T-helper 1 cell treated with Interleukin-12 subunit alpha and Interleukin-12 subunit beta and Interleukin-4 antibody, amounts not matched to agents 30 ng/mL and 1 ng/mL, for 36 hours (primary cell): Measurements from ENCODE around the gene SNCB. TPM values are rescaled to one million over a fixed set of nuclear protein-coding genes. Genes with fewer than 3 reads are reported as not detected.

Experiments used
- intact Hi-C: fragments of 100-400 bp; cut with micrococcal nuclease; formaldehyde crosslinking; loops from one replicate; pipeline ENCODE4 v1.15.1; 2024
- total RNA-seq: library from RNA; stranded (reverse); gene quantifications from 2 replicates; pipeline ENCODE4 v1.2.3, GENCODE V29; 2022

SNCB gene
- total RNA-seq, 1 donor from 2014 or later = not detected

DNA sequence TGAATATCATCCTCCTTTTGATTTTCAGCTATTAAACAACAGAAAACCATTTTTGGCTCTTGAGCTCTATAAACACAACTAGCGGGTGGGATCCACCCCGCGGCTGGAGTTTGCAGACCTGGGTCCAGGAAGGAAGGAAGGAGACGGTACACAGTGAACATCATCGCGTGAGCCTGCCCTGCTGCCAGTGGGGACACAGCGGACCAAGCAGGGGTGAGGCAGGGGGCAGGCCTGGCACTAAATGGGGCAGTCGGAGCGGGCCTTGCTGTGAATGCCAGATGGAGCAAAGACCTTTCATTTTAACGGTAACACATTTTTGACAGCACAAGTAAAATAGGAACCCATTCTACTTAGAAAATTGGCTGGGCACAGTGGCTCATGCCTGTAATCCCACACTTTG lies 31.3 kb upstream of the SNCB start:
- intact Hi-C loops = loop anchor here (2.0 kb wide), 1 partner anchor 149 kb away; the partner anchor contains the start of gene UNC5A

DNA sequence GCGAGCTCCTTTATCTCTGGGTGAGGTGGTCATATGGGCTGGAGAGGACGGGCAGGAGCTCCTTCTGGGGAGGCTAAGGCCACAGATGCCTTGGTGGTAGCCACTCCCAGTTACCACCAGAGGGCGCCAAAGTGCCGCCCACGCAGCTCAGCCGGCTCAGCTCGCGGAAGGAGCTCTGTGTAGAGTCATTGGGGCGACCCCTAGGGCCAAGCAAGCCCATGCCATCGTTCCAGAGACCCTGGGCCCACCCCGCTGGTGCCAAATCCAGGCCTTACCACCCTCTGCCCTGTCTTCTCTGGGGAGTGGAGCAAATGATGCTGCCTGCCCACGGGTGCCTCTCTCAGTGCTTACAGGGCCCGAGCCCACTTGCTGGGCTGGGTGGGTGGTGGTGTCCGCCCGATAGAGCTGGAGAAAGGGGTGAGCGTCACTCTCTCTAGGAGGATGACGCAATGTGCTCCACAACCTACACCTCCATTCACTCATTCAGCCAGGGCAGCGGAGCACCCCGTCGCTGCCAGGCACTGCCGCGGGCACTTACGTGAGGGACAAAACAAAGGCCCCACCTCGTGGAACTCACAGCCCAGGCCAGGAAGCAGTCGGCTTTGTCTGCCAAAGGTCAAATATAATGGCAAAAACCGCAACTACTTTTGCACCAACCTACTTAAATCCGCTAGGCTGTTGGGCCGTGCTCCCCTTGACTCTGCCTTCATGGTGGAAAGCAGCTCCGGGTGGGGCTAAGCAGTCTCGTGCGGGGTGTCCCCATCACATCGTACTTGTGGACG lies 30.7 kb upstream of the SNCB start:
- intact Hi-C loops = loop anchor here (1.0 to 2.0 kb wide), 3 partner anchors 150 to 931 kb away; partner anchors contain the start of gene UNC5A

DNA sequence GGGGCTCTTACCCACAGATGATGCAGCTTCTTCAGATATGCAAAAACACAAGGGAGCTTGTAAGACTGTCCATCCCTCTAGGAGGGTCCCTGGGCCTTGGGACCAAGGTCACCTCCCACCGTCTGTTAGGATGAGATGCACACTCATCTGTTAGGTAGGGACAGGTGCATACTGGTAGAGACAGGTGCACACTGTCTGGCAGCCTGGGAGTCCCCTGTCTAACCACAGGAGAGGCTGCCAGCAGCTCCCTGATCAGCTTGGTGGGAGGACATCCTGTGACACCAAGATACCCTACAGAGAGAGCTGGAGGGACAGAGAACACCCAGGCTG lies 30.2 kb upstream of the SNCB start:
- intact Hi-C loops = loop anchor here (1.0 to 2.0 kb wide), 3 partner anchors 150 to 930 kb away; partner anchors contain the start of gene UNC5A

- intact Hi-C loops = loop anchor here (1.0 to 10.0 kb wide), 5 partner anchors 151 to 1965 kb away; partner anchors contain the start of genes CLK4 and UNC5A
These were observed 29.6 kb upstream of the SNCB start for GRCh38 chr5:176659860-176660461.

GRCh38 chr5:176659512-176659839 lies 29.1 kb upstream of the SNCB start:
- intact Hi-C loops = loop anchor here (2.0 to 10.0 kb wide), 2 partner anchors 299 to 1965 kb away; partner anchors contain the start of gene CLK4

DNA sequence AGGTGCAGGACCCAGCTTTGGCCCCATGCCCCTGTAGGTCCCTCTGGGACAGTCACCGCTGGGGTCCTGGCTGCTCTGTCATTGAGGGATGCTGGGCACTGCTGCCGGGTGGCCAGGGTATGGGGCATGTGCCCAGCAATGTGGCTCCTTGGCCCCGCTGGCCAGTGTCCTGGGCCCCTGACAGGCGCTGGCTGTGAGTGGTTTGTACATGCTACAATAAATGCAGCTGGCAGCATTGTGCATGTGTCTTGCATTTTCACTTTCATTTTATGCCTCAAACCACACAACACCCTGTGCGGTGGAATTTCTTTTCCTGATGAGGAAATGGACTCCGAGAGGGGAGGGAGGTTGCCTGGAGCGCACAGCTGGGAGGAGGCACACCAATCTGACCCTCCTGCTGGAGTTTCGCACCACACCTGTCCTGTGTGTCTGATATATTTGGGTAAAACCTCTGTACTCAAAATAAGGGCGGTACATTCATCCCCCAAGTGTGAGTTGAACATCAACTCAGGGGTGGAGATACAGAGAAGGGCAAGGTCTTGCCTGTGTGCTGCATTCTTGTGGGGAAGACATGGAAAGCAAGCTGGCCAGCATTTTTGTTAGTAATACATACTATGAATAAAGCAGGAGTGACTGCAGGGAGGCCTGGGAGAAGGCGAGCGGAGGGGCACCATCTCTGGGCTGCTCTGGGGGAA lies 28.6 kb upstream of the SNCB start:
- intact Hi-C loops = loop anchor here (1.0 to 10.0 kb wide), 5 partner anchors 300 to 1966 kb away; partner anchors contain the start of genes CLK4, UIMC1 and ZNF346

- intact Hi-C loops = loop anchor here (1.0 to 10.0 kb wide), 5 partner anchors 301 to 1967 kb away; partner anchors contain the start of genes CLK4, UIMC1 and ZNF346
These were observed 27.8 kb upstream of the SNCB start for GRCh38 chr5:176658007-176658599.

DNA sequence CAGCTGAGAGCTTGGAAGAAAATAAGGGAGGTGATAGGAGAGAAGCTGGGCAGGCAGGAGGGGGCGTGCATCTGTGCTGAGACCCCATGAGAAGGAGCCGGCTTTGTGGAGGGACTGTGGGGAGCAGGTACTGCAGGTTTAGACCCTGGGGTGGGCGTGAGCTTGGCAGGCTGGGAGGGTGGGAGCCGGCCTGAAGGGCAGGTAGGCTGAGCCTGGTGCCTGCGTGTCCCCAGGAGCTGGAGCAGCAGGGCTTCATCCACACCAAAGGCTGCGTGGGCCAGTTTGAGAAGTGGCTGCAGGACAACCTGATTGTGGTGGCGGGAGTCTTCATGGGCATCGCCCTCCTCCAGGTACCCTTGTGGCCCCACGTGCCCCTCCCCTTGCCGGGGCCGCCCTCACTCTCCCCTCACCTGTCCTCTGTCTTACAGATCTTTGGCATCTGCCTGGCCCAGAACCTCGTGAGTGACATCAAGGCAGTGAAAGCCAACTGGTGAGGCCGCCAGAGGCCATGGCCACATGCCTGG lies 26.2 kb upstream of the SNCB start:
- intact Hi-C loops = loop anchor here (10.0 kb wide), 1 partner anchor 1968 kb away; the partner anchor contains the start of gene CLK4

- intact Hi-C loops = loop anchor here (10.0 kb wide), 1 partner anchor 1970 kb away; the partner anchor contains the start of gene CLK4
These were observed 24.5 kb upstream of the SNCB start for GRCh38 chr5:176654856-176655255.

GRCh38 chr5:176653401-176654385 lies 23.4 kb upstream of the SNCB start:
- intact Hi-C loops = loop anchor here (10.0 kb wide), 1 partner anchor 1971 kb away; the partner anchor contains the start of gene CLK4

GRCh38 chr5:176652136-176652535 lies 21.8 kb upstream of the SNCB start:
- intact Hi-C loops = loop anchor here (10.0 kb wide), 1 partner anchor 1973 kb away; the partner anchor contains the start of gene CLK4

DNA sequence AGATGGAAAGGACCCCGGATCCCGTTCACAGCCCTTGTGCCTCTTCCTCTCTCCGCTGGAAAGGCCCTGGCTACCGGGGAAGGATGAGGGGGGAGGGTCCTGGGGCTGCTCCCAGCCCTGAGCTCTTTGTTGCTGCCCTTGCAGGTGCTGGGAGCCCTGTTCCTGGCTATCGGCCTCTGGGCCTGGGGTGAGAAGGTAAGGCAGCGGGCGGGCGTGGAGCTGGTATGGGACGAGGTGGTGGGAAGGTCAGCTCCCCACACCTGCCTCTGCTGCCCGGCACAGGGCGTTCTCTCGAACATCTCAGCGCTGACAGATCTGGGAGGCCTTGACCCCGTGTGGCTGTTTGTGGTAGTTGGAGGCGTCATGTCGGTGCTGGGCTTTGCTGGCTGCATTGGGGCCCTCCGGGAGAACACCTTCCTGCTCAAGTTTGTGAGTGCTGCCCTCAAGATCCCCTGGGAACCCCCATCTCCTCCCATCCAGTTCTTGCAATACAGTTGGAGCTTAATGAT lies 21.2 kb upstream of the SNCB start:
- intact Hi-C loops = loop anchor here (10.0 kb wide), 1 partner anchor 1973 kb away; the partner anchor contains the start of gene CLK4

DNA sequence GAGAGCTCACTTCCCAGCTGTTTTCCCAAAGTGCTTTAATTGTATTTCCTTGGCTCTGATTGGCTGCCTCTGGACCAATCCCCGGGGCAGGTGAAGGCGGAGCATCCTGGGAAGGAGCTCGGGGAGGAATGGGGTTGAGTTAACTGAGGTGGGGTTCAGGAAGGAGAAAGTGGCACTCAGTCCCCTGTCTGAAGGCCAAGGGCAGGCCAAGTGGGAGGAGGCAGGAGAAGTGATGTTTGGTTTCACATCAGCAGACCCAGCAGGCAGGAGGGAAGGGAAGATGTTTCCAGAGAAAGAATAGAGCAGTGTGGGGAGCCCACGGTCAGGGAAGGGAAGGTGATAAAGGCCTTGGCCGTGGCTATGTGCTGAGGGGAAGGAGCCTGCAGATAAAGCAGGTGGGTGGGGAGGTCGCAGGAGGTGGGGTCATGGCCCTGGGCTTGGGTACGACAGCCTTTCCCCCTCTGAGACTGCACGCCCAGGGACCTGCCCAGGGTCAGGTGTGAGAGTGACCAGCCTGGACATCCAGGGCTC lies 20.1 kb upstream of the SNCB start:
- intact Hi-C loops = loop anchor here (10.0 kb wide), 1 partner anchor 1974 kb away; the partner anchor contains the start of gene CLK4

DNA sequence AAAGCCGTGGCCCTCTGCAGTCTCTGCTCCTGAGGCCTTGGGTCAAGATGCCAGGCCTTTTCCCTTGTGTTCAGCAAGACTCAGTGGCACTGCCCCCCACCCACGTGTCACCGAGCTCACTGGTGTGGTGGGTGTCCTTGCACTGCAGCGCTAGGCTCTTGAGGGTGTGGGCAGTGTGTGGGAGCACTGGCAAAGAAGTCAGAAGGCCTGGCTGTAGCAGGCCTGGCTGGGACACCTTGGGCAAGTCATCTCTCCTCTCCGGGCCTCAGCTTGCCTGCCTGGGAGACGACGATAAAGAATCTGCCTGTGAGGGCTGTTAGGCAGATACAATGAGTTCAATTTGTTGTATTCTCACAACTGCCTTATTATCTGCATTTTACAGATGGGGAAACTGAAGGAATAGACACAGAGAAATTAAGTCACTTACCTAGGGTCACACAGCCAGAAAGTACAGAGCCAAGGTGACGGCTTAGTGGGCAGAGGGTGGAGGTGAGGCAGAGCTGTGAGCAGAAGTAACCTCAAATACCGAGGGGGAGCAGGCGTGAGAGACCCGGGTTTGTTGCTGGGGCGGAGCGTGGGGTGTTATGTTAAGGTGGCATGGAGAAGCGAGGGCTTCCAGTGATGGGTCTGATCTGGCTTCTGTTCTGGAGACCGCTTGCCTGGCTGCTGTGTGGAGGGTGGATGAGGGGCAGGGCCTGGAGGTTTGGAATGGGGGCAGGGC lies 18.3 kb upstream of the SNCB start:
- intact Hi-C loops = loop anchor here (2.0 to 10.0 kb wide), 4 partner anchors 288 to 946 kb away; partner anchors contain the start of genes KIAA1191, PDLIM7, TMED9 and UIMC1

DNA sequence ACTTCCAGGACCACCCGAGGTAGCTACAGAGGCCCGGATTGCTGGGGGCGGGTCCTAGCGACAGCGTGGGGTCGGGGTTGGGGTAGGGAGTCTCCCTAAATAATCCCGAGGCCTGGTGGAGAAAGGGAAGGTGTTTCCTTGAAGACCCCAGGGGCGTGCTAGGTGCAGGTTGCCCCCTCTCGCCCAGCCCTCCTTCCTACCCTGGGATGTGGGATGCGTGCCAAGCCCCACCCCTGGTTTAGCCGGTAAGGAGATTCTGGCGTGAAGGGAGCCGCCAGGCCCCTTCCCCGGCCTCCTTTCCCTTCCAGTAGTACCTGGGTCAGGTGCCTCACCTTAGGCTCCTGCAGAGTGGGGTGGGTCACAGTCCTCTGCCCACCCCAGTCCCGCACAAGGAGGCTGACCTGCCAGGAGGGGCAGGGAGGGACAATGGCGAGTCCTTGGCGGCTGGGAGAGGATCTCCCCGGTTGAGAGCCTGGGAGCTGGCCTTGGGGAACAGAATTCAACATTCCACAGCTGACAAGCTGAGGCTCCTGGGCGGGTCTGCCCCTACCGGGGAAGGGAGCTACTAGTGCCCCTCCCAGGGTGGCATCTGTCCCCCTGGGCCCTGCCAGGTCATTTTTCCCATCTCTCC lies 17.6 kb upstream of the SNCB start:
- intact Hi-C loops = loop anchor here (1.0 to 10.0 kb wide), 18 partner anchors 17 to 947 kb away; partner anchors contain the start of genes CLTB, EIF4E1B, FAF2 and FGFR4

DNA sequence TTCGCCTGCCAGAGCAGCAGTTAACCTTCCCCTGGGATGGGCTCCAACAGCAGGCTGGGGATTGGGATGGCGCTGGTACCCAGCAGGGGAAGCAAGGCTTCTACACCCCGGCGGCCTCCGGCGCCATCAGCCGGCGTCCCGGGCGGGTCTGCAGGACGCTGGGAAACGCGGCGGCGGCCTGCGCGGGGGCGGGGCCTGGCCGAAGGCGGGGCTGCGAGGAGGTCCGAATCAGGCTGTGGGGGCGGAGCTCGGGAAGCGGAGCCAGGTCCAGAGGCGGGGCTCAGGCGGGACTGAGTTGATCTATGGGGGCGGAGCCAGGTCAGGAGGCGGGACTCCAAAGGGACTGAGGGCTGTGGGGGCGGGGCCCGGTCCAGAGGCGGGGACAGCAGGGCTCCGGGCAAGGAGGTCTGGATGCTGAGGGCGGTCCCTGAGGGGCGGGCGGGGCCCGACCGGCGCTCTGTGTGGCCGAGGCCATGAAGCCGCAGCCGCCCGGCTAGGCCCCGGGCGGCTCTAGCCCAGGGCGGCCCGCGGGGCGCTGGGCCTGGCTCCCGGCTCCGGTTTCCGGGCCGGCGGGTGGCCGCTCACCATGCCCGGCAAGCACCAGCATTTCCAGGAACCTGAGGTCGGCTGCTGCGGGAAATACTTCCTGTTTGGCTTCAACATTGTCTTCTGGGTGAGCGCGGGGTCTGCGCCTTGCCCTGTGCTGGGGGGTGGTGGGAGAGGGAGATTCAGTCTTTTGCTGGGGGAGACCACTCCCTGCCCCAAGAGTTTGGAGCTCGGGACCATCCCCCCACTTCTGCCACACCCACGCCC lies 16.9 kb upstream of the SNCB start, which contains the start of gene TSPAN17:
Gene TSPAN17 (plus strand): TSS at position 455 of the 813 bp plus-strand sequence. CDS start 132 bp downstream, at position 587.
- intact Hi-C loops = loop anchor here (1.0 to 10.0 kb wide), 17 partner anchors 16 to 948 kb away; partner anchors contain the start of genes CLTB, EIF4E1B, FAF2 and FGFR4
